Measurements from ENCODE around the gene PLEKHA4.

DNA sequence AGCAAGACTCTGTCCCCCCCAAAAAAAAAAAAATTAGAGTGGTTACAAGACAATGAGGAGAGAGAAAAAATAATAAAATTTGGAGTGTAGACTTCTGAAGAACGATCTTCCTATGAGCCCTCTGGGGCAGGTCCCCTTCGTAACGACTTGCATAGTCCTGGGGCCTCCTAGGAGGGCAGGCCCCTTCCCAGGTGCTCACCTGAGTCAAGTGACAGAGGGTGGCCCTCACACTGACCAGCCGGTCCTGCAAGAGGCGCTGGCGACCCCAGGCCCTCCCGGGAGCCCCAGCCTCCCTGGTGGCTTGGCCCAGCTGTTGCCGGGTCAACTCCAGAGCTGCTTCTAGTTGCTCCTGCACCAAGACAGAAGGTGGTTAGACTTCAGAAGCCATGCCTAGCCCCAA is 14.9 kb downstream of the PLEKHA4 start:
- TF ChIP-seq, protein P1, sequence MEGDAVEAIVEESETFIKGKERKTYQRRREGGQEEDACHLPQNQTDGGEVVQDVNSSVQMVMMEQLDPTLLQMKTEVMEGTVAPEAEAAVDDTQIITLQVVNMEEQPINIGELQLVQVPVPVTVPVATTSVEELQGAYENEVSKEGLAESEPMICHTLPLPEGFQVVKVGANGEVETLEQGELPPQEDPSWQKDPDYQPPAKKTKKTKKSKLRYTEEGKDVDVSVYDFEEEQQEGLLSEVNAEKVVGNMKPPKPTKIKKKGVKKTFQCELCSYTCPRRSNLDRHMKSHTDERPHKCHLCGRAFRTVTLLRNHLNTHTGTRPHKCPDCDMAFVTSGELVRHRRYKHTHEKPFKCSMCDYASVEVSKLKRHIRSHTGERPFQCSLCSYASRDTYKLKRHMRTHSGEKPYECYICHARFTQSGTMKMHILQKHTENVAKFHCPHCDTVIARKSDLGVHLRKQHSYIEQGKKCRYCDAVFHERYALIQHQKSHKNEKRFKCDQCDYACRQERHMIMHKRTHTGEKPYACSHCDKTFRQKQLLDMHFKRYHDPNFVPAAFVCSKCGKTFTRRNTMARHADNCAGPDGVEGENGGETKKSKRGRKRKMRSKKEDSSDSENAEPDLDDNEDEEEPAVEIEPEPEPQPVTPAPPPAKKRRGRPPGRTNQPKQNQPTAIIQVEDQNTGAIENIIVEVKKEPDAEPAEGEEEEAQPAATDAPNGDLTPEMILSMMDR (IDR thresholded peaks at IDR 0.05): no peak
- TF ChIP-seq POLR2A (IDR thresholded peaks at IDR 0.05): no peak
